NCI-H2081 (cell line): ENCODE results near the gene SLCO4A1.

Source experiments
- DNase-seq, 2 experiments: peaks; one replicate each; lab custom pipeline; 2025; lab: John Stamatoyannopoulos, UW

The SLCO4A1 gene

GRCh38 chr20:62685781-62686555, 43.7 kb downstream of the SLCO4A1 start:
- DNase-seq, result peak; percentile 62 to 81

GRCh38 chr20:62686869-62687830, 44.8 kb downstream of the SLCO4A1 start:
- no peak for DNase-seq

DNA sequence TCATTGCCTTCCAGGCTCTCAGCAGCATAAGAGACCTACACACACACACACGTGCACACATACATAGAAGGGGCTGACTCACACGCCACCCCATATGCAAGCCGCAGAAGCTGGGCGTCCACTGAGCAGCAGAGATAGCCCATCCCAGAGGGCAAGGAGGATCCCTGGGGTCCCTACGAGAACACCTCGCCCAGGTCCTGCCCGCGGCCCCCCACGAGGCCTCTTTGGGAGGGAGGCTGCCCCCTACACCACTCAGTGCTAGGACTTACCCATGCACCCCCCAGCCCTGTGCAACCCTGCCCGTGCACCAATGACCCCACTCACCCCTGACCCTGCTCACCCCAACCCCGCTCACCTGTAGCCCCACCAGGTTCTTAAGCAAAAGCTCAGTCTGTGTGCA, 45.8 kb downstream of the SLCO4A1 start:
- DNase-seq, result no peak

GRCh38 chr20:62688855-62689460, 46.7 kb downstream of the SLCO4A1 start:
- no peak for DNase-seq

DNA sequence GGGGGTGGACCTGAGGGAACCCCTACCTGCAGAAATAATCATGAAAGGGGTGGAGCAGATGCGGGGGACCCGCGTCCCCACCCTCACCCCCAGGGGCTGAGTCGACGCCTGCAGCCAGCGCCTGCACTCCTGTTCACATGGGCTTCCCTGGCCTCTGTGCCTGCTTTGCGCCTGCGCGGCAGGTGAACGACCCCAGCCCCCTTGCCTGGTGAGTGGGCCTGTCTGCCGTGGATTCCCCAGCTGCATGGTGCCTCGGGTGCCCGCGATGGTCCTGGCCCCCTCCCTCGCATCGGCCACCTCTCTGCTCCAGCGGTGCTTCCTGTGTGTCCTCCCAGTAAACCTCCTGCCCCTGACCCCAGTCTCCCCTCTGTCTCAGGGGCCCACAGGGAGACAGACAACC, 47.6 kb downstream of the SLCO4A1 start:
- no peak for DNase-seq

DNA sequence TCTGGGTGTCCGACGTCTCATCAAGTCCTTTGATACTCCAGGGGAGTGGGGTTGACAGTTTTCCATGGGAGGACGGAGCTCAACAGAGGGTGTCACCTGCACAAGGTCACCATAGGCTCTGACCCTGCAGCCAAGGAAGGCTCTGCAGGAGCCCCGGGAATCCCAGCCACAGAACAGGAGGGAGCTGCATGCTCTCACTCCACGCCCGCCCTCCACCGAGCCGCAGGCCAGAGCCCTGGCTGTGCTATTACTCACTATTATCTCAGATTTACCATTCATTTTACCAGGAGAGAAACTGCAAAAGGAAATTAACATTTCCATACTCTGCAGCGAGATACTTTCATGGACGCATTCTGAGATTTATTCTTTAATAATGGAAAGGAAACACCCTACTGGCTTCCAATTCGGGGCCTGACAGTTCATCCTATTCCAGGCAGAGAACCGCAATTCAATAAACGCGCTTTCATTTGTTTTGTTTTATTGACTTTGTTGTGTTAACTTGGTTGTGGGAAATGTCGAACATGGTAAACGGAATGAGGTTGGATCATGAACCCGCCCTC, 48.0 kb downstream of the SLCO4A1 start:
- no peak for DNase-seq

DNA sequence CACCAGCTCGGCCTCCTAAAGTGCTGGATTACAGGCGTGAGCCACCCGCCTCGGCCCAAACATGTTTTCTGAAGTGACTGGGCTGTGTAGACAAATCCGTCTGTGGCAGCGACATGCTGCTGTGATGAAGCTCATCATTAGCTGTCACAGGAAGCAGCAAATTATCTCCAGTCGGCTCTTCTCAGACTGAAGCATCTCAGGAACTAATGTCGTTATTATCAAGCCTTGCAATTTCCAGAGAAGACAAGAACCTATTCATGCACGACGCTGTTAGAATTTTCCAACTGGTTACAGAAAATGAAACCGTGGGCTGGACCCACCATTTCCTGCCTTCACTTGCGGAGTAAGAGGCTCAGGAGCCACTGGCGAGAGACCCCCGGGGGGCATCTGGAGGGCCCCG, 49.2 kb downstream of the SLCO4A1 start:
- DNase-seq, result no peak

- no peak for DNase-seq
Measured at GRCh38 chr20:62692176-62692575, 49.9 kb downstream of the SLCO4A1 start.

GRCh38 chr20:62692801-62693523, 50.7 kb downstream of the SLCO4A1 start:
- DNase-seq, result no peak

DNA sequence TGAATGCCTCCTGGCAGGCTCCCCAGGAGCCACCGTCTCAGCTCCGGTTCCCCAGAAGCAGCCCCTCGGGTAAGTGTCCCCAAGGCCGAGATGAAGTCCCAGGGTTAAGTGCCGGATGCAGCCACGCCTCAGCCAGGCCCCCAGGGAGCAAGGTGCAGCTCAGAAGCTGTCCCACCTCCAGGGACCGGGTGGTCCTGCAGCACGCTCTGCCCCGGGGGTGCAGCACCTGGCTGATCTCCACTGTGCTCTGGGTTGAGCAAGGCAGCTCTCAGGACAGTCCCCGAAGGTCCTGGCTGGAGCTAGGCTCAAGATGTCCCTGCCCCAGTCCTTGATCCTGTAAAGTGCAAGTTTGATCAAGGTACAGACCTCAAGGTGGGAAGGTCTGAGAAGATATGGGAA, 51.2 kb downstream of the SLCO4A1 start:
- no peak for DNase-seq

DNA sequence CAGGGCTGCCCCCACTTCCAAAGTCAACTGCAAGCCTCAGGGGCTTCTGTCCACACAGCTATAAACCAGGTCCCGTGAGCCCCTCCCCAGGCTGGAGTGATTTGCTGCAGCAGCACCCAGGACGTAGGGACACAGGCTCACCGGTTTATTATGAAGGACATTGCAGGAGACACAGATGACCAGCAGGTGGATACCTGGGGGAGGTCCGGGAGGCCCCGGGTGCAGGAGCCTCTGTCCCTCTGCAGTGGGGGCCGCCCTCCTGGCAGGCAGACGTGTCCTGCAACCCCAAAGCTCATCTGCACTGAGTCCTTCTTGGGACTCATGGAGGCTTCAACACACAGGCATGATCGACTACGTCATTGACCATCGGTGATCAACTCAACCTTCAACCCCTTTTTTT, 51.8 kb downstream of the SLCO4A1 start:
- DNase-seq, result no peak

DNA sequence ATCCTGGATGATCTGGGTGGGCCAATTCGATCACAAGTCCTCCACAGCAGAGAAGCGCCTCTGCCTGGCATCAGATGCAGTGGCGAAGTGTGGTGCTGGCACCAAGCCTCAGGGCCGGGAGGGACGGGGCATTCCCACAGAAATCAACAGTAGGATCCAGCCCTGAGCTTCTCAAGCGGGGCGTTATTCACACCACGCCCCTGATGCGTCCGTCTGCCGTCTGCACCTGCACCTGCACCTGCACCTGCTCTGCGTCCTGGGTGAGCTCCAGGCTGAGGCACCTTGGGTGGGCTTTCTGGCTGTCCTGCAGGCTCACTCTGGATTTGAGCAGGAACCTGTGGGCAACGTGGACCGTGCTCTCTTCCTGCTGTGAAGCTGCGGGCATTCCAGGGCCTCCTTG, 52.6 kb downstream of the SLCO4A1 start:
- DNase-seq, result no peak

- no peak for DNase-seq
Measured at GRCh38 chr20:62695448-62696414, 53.4 kb downstream of the SLCO4A1 start.

DNA sequence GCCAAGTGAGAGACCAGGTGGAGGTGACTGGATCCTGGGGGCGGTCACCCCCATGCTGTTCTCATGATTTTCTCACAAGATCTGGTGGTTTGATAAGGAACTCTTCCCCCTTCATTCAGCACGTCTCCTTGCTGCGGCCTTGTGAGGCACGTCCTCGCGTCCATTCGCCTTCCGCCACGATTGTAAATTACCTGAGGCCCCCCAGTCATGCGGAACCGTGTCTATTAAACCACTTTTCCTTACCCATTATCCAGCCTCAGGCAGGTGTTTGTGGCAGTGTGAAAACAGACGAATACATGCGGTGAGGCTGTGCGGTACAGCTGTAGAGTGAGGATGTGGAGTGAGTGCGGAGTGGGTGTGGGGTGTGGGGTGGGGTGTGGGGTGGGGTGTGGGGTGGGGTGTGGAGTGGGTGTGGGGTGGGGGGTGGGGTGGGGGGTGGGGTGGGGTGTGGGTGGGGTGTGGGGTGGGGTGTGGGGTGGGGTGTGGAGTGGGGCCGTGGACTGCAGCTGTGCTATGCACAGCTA, 54.2 kb downstream of the SLCO4A1 start:
- no peak for DNase-seq

DNA sequence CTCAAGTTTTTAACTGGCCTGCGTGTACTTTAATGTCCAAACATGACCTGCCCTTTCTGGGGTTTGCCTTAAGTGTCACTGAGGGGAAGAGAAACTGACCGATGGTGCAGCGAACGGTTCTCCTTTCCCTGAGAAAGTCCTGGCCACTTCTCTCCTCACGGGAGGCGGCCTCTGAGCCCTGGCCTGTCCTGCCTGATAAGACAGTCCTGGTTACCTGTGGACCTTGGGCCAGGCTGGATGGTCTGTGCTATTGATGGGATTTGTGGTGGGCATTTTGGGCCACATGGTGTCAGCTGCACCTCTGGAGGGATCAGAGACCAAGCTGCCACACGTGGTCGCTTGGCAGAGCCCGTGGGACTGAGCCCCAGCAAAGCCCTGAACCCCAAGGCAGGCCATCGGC, 54.7 kb downstream of the SLCO4A1 start:
- no peak for DNase-seq

- no peak for DNase-seq
Measured at GRCh38 chr20:62697468-62697912, 55.2 kb downstream of the SLCO4A1 start.

- DNase-seq, result no peak
Measured at GRCh38 chr20:62698231-62698630, 55.9 kb downstream of the SLCO4A1 start.

DNA sequence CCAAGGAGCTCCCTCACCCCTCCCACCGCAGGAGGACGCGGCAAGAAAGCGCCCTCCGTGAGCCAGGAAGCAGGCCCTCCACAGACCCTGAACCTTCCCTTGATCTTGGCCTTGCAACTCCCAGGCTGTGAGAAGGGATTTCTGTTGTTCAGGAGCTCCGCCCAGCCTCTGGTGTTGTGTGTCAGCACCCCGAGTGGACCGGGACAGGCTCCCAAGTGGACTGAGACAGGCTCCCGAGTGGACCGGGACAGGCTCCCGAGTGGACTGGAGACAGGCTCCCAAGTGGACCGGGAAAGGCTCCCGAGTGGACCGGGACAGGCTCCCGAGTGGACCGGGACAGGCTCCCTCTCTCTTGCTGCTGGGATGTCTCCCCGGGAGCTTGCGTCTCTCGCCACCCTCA, 57.0 kb downstream of the SLCO4A1 start:
- no peak for DNase-seq

DNA sequence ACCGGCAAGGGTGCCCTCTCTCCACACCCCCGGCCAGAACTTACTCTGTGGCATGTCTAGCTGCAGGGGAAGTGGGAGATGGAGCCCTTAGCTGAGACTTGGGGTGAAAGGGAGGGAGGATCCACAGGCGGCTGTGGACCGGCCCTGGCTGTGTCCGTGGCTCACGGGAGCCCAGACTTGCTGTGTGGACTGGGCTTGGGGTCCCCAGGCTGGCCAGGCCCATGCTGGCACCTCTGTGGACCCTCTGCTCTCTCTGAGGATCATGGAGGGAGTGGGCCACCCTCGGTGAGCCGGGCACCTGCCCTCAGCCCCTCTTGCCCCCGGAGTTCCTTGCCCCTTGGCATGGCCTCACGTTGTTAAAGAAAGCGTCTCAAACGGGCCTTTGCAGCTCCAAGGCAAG, 57.4 kb downstream of the SLCO4A1 start:
- no peak for DNase-seq

DNA sequence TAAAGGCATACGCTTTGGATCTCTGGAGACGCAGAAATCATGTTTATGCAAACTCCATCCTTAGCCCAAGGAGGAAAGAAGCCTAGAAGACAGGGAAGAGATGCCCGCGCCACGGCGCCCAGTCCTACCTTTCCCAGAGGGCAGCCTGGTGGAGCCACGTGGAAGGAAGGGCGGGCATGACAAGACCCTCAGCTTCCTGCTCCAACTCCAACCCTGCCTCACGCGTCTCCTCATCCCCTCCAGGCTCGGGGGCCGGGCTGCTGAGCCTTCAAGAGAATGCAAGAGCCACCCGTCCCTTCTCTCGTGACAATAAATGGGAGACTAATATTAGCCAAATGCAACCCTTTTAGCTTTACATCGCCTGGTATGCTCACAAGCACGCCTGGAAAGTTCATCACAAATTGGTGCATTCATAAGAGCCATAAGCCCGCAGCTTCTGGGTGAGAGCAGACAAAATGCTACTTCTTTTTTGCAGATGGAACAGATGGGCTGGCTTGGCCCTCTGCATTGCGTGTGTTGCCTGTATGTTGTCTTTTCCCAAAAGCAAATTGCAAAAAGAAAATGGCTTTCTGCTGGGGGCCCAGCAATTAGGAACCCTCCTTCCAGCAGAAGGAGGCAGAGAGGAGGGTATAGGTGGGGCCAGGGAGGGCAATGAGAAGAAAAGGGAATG, 58.1 kb downstream of the SLCO4A1 start:
- no peak for DNase-seq
